Measurements from ENCODE around the gene ESYT3. TPM values are rescaled to one million over a fixed set of nuclear protein-coding genes. Genes with fewer than 3 reads are reported as not detected.
A peak's percentile ranks its signal among the peaks of the same experiment; 100 is the strongest.

ESYT3 gene, protein sequence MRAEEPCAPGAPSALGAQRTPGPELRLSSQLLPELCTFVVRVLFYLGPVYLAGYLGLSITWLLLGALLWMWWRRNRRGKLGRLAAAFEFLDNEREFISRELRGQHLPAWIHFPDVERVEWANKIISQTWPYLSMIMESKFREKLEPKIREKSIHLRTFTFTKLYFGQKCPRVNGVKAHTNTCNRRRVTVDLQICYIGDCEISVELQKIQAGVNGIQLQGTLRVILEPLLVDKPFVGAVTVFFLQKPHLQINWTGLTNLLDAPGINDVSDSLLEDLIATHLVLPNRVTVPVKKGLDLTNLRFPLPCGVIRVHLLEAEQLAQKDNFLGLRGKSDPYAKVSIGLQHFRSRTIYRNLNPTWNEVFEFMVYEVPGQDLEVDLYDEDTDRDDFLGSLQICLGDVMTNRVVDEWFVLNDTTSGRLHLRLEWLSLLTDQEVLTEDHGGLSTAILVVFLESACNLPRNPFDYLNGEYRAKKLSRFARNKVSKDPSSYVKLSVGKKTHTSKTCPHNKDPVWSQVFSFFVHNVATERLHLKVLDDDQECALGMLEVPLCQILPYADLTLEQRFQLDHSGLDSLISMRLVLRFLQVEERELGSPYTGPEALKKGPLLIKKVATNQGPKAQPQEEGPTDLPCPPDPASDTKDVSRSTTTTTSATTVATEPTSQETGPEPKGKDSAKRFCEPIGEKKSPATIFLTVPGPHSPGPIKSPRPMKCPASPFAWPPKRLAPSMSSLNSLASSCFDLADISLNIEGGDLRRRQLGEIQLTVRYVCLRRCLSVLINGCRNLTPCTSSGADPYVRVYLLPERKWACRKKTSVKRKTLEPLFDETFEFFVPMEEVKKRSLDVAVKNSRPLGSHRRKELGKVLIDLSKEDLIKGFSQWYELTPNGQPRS
- total RNA-seq (2014; rRNA removed; shearing (Covaris generic)) = 0.12 and 0.20 TPM in 2 replicates

DNA sequence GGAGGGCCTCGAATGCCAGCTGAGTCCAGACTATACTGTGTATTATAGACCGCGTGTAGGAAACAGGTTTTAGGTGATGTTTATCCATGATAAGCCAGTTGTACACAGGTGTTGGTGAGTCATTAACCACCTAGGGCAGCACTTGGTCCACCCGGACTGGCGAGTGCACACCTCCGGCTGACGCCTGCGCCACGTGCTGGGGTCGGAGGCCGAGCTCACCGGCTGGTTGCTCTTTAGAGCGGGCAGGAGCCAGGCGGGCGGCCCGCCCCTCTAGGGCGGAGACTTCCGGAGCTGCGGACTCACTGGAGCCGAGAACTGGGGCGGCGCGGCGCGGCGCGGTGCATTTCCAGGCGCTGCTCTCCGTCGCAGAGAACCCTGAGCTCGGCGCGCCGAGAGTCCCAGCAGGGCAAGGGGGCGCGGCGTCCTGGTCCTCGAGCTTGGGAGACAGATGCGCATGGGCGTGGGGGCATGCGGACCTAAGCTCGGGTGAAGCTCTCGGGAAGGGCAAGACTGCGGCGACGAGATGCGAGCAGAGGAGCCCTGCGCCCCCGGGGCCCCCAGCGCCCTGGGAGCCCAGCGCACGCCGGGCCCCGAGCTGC lies at the start of gene ESYT3:
Gene ESYT3 (plus strand): TSS at position 341 of the 599 bp plus-strand sequence. CDS start 183 bp downstream, at position 524.
- DNase-seq (ENCODE audit: low read depth) = peak; percentile 46

DNA sequence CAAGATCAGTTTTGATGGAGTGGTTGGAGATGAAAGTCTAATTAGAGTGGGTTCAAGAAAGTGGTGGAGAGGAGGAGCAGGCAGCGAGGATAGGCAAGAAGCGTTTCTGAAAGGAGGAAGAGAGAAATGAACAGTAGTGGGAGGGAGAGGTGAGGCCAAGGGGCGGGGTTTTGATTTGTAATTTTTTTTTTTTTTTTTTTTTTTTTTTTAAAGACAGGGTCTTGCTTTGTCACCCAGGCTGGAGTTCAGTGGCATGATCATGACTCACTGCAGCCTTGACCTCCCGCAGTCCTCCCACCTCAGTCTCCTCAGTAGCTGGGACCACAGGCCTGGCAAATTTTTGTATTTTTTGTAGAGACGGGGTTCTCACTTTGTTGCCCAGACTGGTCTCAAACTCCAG lies 49.4 kb upstream of the ESYT3 start:
- peak; percentile 34 for DNase-seq (ENCODE audit: low read depth)

DNA sequence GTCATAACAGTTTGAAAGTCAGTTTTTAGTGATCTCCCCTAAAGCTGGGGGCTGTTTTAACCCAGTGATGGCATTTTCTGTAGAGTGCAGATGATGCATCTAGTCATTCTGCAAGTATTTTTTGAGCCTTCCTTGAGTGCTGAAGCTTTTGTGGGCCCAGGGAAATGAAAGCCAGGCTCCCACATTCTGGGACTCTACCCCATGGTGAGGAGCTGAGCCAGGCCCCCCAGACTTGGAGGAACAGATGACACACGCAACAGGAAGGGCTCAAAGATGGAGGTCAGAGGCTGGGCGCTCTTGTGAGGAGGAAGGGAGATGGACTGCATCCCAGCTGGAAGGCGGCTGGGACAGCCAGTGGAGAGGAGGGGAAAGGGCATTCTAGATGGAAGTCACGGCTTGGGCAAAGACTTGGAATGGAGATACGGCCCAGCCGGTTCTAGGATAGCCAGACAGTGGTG lies 45.2 kb upstream of the ESYT3 start:
- no peak for DNase-seq (ENCODE audit: low read depth)

DNA sequence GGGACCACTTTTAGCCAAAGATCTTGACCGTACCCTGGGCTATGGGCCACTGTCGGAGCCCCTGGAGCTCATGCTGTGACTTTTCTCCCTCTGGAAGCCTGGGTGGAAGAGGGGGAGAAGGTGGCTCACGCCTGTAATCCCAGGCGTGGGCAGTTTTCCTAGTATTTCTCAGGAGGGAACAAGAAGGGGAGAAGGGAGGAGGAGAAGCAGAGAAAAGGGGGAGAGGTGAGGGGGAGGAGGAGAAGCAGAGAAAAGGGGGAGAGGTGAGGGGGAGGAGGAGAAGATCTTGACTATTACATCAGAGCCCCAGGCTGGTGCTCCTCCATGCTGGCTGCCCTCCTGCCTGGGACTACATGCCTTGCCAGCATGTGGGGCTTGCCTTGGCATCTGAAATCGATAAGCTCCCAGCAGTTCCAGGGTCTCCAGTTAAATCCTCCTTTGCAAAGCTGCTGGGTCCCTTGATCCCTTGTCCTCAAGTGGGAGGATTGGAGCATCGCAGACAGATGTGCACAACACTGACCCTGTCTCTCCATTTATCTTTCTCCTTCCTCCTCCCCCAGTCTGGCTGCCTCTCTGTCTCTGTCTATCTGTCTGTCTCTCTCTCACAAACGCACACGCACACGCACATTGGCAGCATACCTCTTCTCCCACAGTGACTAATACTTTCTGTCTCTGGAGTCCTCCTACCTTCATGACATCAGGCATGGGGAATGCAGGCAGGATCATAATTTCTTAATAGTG lies 44.4 kb upstream of the ESYT3 start:
- DNase-seq (ENCODE audit: low read depth) = peak; percentile 90

DNA sequence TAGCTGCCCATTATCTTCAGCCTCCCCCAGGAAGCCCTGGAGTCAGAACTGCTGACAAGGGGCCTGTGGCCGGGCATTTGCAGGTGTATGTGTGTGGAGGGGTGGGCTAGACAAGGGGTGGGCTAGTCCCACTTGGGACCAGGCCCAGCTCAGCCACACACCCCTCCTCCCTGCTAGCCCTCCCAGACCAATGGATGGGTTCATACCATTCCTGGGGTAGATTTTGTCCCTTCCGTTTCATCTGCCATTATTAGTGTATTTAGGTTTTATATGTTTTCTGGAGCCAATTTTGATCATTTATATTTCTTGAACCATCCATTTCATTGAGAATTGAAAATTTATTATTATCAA lies 43.9 kb upstream of the ESYT3 start:
- DNase-seq (ENCODE audit: low read depth) = no peak

DNA sequence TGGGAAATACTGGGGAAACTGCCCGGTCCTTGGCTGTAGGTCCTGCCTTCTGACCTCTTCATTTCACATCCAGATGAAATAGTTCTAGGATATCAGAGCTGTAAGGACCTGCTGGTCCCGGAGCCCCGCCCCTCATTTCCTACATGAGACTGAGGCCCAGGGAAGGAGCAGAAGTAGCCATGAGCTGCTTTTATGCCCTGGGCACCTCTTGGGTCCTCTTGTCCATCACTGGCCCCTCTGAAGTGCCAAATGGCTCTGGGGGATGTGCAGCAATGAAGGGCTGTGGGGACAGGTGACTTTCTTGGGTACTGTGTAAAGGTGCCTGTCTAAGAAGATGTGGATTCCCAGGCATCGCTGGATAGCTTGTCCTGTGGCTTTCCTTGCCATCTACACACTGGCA lies 40.3 kb upstream of the ESYT3 start:
- no peak for DNase-seq (ENCODE audit: low read depth)

DNA sequence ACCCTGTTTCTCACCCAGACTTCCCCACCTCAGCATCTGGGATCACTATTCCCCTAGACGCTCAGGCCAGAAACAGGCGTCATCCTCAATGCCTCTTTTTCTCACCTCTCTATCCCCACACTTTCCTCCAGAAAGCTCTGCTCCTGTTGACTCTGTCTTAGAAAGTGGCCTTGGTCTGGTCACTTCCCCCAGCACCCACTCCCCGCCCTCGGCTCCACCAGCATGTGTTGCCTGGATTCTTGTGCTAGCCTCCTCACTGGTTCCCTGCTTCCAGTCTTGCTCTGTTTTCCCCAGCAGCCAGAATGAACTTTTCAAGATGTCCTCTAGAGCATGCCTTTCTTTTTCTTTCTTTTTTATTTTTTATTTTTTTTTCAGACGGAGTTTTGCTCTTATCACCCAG lies 39.7 kb upstream of the ESYT3 start:
- no peak for DNase-seq (ENCODE audit: low read depth)

DNA sequence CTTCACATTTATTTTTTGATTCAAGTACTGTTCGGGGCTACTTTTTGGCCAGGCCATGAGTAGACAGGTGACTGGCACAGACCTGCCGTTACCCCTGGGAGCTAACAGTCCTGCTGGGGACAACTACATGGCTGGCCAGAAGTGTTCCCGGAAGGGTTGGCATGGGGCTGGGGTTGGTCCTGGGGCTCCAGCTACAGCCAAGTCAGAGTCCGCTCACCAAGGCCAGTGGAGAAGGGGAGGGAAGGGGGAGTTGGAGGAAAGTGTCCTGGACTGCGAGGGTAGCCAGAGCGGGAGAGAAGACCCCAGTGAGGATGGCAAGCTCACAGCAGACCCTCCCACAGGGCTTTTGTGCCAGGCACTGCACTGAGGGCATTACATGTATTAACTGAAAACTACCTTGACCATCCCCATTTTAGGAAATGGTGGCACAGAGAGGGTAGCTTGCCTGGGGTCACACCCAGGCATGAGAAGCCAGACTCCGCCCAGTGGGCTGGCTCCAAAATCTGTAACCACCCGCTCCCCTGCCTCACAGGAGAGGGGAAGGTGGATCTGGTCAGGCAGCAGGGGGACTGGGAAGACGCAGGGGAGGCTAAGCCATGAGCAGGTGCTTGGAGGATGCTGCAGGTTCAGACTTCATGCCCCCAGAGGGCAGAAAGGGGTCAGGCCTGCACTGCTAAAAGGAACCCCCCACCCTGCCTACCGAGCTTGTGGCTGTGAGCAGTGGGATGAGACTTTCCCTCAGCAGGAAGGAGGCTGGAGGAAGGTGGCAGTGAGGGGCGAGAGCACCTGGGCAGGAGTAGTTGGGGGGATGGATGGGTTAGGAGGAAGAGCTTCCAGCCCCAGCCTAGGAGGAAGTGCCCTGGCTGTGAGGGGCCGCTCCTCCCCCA lies 38.3 kb upstream of the ESYT3 start:
- DNase-seq (ENCODE audit: low read depth) = no peak

DNA sequence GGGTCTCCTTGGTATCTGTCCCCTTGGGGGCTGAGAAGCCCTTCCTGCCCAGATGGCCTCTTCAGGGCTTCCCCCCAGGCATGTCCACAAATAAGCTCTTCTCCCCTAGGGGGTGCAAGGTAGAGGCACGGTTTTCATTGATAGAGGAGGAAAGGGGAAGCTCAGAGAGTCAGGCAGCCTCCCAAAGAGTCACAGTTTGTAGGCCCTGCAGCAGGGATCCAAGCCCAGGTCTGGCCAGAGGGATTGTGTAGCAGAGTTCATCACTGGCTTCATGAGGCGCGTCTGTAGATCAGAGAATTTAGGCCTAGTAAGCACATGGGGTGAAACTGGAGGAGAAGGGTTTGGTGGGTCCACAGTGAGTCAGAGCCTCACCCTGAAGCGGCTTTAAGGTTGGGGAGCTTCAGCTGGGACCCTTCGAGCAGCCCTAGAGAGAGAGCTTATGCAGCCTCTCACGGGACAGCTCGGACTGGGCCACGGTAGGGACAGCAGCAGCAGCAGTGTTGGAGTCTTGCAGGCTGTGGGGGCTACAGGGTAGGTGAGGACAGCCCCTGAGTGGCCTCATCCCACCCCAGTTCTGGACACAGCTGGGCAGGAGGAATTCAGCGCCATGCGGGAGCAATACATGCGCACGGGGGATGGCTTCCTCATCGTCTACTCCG lies 37.5 kb upstream of the ESYT3 start:
- DNase-seq (ENCODE audit: low read depth) = no peak

DNA sequence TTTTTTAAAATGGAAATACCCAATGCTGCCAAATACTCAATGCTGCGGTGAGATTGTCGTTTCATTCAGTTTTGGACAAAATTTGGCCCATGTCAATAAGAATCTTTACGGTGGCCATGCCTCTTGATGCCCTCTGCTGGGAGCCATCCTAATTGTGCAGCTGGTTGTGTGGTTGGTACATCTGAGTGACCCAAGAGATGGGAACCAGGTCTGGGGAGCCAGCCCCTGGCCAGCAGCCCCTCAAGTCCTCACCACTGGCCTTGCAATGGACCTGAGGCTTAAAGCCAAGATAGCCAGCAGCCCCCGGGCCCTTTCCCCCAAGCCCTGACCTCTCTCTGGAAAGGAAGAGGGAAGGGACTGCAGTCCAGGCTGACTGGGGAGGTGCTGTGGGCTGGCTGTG lies 36.4 kb upstream of the ESYT3 start:
- DNase-seq (ENCODE audit: low read depth) = no peak

DNA sequence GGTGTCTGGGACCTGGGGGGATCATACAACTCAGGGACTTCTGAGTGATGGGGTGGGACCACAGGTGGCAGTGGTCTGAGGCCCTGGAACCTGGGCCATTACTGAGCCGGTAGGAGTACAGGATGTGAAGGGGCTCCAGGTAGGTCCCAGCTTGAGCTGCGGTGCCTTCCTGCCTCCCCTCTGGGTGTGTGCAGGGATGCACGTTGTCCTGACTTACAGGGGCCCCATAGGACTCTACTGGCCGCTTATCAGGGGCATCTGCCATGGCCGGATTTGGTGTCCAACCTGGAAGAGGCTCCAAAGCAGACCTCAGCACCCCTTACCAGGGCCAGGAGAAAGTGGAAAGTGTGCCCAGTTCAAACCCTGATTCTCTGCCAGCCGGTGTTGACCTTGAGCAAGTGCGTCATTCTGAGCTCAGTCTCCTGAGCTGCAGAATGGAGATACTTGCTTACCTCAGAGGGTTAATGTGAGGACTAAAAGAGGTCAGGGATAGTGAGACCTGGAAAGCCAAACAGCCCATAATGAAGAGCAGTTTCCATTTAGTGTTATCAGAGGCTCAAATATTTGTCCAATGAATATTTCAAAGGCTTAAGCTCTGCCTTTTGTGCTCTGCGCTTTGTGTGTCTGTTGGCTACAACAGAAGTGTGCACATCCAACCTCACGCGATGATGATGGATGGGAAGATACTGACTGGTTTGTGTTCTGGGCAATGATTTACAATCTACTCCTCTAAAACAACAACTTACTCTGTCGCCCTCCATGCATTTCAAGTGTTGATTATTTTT lies 35.4 kb upstream of the ESYT3 start:
- DNase-seq (ENCODE audit: low read depth) = no peak

DNA sequence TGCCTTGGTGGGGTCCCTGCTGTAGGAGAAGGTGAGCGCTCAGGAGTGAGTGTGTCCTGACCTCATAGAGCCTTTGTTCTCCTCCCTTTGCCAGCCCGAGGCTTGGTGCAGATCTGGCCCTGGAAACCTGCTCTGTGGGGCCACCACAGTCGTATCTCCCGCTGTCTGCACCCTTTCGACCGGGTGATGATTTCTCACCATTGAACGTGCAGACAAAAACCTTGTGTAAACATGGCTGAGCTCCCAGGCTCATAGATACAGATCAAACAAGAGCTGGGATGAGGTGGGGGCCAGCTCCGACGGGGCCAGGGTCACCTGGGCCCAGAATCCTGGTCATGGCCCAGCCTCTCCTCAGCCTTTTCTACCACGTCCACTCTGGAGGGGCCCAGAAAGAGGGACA lies 34.6 kb upstream of the ESYT3 start:
- DNase-seq (ENCODE audit: low read depth) = no peak

DNA sequence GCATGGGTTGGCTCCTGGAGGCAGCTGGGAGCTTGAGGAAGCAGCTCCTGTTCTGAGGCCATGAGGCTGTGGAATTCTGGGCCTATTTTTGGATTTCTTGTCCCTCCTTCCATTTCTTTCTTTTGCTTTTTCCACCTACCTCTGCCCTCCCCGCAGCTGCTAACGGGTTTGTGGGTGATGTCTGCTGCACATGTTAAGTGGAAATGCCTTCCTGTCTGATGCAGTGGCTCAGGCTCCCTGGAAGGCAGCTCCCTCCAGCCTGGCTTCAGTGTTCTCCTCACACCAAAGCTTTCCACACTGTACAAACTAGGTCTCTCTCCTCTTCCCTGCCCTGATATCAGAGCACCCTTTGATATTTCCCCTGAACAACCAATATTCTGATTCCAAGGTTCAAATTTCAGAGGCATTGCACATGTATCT lies 33.8 kb upstream of the ESYT3 start:
- no peak for DNase-seq (ENCODE audit: low read depth)

DNA sequence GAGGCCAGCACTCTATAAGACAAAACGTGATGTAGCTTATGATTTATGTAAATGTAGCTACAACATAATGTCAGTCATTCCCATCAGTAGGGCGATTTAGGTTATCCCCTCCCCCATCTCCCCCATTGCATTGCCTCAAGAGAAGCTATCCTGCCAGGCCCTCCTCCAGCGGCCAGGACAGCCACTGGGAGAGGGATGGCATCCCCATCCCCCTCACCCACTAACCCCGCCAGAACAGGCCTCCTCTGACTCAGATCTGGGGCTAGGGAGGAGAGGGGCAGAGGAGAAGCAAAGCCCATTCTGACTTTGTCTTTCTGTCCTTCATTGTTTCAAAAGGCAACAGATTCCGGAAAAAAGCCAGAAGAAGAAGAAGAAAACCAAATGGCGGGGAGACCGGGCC lies 32.6 kb upstream of the ESYT3 start:
- no peak for DNase-seq (ENCODE audit: low read depth)

DNA sequence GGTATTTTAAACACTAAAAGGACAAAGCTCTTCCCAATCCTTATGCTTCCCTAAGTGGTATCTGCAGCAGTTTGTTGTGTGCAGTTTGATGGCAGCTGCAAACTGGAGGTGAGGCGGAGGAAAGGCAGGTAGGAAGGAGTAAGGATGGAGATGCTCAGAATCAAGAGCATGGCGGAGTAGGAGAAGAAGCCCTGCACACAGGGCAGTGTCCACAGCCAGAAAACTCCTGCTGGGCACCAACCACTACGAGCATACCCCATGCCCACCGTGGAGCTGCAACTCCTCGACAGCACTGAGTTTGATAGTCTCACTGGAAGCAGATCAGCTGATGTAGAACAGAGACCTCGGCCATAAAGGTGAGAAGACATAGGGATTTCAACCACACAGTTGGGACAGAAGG lies 30.3 kb upstream of the ESYT3 start:
- no peak for DNase-seq (ENCODE audit: low read depth)

DNA sequence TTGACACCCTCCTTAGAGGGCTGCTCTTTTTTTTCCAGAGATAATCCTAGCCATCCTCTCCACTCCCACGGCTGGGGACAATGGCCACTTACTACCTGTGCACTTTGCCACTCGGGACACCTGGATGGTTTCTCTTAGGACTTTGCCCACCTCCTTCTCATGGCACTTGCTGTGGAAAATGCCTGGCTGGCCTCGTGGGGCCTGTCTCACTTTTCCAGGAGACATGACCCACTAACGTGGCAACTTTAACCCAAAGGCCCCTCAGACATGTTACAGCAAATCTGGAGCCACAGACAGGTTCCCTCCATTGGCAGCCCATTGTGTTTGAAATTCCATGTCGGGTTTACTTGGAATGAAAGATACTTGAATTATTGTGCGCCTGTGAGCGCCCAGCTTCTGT lies 29.4 kb upstream of the ESYT3 start:
- DNase-seq (ENCODE audit: low read depth) = no peak

DNA sequence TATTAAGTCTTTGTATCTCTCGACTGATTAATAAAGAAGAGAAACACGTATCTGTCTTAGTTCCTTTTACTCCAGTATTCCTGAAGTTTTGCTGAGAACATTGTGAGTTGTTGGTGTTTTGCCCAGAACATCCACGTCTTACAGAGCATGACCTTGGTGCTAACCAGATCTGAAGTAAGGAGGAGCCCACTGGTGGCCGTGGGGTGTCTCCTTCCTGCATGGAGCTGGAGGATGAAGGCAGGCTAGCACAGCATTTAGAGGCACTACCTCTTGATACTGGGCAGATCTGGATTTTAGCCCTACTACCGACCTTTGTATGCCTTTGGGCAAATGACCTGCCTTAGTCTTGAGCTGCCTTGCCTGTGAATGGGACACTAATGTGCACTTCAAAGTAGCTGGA lies 28.9 kb upstream of the ESYT3 start:
- no peak for DNase-seq (ENCODE audit: low read depth)

DNA sequence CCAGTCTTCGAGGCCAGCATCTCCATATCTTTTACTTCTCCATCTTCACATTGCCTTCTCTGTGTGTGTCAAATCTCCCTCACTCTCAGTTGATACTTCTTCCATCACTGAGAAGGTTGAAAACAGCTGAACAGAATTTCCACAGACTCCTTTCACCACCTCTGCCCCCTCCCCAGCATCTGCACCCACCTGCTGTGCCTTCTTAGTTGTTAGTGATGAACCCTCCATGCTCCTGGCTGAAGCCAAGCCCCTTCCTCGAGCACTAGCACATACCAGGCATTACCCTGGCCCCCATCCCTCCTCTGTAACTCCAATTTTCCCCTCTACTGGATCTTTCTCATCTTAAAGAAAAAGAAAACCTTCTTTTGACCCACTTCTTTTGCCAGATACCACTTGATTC lies 27.8 kb upstream of the ESYT3 start:
- DNase-seq (ENCODE audit: low read depth) = no peak

DNA sequence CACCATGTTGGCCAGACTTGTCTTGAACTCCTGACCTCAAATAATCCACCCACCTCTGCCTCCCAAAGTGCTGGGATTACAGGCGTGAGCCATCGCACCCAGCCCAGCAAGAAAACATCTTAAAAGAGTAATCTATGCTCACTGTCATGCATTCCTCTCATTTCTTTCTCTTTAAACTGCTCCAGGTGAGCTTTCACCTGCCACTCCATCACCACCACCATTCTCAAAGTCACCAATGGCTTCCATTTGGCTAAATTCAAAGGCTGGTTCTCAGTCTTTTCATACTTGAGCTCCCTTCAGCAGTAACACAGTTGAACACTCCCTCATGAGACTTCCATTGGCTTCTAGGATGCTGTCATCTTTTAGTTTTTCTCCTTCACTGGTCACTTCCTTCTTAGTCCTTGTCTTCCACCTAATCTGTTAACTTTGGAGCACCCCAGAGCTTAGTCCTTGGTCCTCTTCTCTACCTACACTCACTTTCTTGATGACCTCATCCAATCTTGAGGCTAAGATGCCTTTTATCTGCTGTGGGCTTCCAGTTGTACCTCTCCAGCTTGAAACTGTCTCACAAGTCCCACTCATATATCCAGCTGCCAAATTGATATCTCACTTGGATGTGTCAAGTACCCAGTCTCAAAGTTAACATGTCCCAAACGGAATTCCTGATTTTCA lies 27.0 kb upstream of the ESYT3 start:
- DNase-seq (ENCODE audit: low read depth) = no peak
